Mesendoderm (in vitro differentiated cells): ENCODE data around the gene ZNF280D.

ENCODE experiments used
- DNase-seq: peaks from one replicate; pipeline ENCODE4 v3.0.0; 2013
- H2AK5ac ChIP-seq: 2 replicates; pipeline ENCODE4 v1.6.1; 2013; ENCODE audit warnings: low read length, inconsistent platforms
- H2BK120ac ChIP-seq: 2 replicates; pipeline ENCODE4 v1.6.1; 2013; ENCODE audit warnings: low read depth, mild to moderate bottlenecking, low read length, moderate library complexity, mixed read lengths
- H2BK15ac ChIP-seq: replicated peaks from 2 replicates; pipeline ENCODE4 v1.6.1; 2013; ENCODE audit warnings: low read depth, mild to moderate bottlenecking, moderate library complexity
- H2BK5ac ChIP-seq: 2 replicates; pipeline ENCODE4 v1.6.1; 2013; ENCODE audit warnings: low read length, inconsistent platforms
- H3K18ac ChIP-seq: 2 replicates; pipeline ENCODE4 v1.6.1; 2013; ENCODE audit warnings: mild to moderate bottlenecking, low read length, mixed read lengths
- H3K23ac ChIP-seq: one replicate; pipeline ENCODE4 v1.6.1; 2013; ENCODE audit warnings: low read length
- H3K27ac ChIP-seq: 2 replicates; pipeline ENCODE4 v1.5.1; 2013; ENCODE audit warnings: low read depth, mild to moderate bottlenecking, inconsistent platforms, low read length, moderate library complexity
- H3K27me3 ChIP-seq: 2 replicates; pipeline ENCODE4 v1.6.1; 2013; ENCODE audit warnings: low read length, control low read depth, mild to moderate bottlenecking, inconsistent platforms; ENCODE audit not compliant: insufficient read depth, poor library complexity
- H3K36me3 ChIP-seq: 2 replicates; pipeline ENCODE4 v1.6.1; 2013; ENCODE audit warnings: low read length, inconsistent platforms; ENCODE audit not compliant: control insufficient read depth, insufficient read depth
- H3K4ac ChIP-seq: one replicate; pipeline ENCODE4 v1.6.1; 2013; ENCODE audit warnings: low read depth, mild to moderate bottlenecking, low read length, moderate library complexity
- H3K4me1 ChIP-seq: 2 replicates; pipeline ENCODE4 v1.6.1; 2013; ENCODE audit warnings: low read depth, low read length, inconsistent platforms; ENCODE audit not compliant: control insufficient read depth
- H3K4me2 ChIP-seq: 2 replicates; pipeline ENCODE4 v1.6.1; 2013; ENCODE audit warnings: low read length
- H3K4me3 ChIP-seq: 2 replicates; pipeline ENCODE4 v1.5.1; 2013; ENCODE audit warnings: mild to moderate bottlenecking, low read length
- H3K56ac ChIP-seq: one replicate; pipeline ENCODE4 v1.6.1; 2013; ENCODE audit warnings: low read length
- H3K79me1 ChIP-seq: 2 replicates; pipeline ENCODE4 v1.6.1; 2013; ENCODE audit warnings: low read length, inconsistent platforms
- H3K79me2 ChIP-seq: 2 replicates; pipeline ENCODE4 v1.6.1; 2013; ENCODE audit warnings: mild to moderate bottlenecking, low read length; ENCODE audit not compliant: control insufficient read depth, insufficient read depth
- H3K9ac ChIP-seq: 2 replicates; pipeline ENCODE4 v1.6.1; 2013; ENCODE audit warnings: low read length, inconsistent platforms
- H4K5ac ChIP-seq: one replicate; pipeline ENCODE4 v1.6.1; 2013; ENCODE audit warnings: low read length
- H4K8ac ChIP-seq: one replicate; pipeline ENCODE4 v1.6.1; 2013; ENCODE audit warnings: low read depth, mild to moderate bottlenecking, control low read depth, low read length, moderate library complexity
- WGBS: extraction: QIAGEN DNeasy Blood & Tissue Kit; methylation state at CpG from one replicate; pipeline ENCODE4 v1.1.7; 2013; ENCODE audit warnings: low lambda C conversion rate, missing lambda C conversion rate; ENCODE audit not compliant: insufficient coverage; ENCODE audit errors: extremely low coverage; 5-methylcytosine and 5-hydroxymethylcytosine counted together

Gene ZNF280D

DNA sequence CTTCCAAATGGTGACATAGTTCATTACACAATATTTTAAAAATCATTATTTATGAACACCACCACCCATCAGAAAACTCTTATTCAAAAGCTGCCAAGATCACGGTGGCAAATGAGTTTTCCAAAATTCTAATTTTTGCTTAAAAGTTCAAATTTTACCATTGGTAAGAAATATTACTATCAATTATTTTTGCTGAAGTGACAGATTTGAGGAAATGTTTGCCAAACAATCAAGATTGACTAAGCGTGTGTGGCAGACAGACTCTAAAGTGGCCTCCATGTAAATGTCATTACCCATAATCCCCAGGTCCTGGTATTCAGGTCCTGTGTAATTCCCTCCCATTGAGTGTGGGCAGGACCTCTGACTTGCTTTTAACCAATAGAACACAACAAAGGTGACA, 35.0 kb downstream of the ZNF280D start:
- WGBS, result no CpG with 5 or more reads among the region's 2 CpGs
- no peak overlapping the region for H2BK5ac ChIP-seq
- H3K36me3 ChIP-seq, result peaks cover 2% of the 10 kb centered on the region
- H4K8ac ChIP-seq, result no peak overlapping the region
- no peak overlapping the region for H4K5ac ChIP-seq
- H3K79me1 ChIP-seq, result no peaks in the 10 kb centered on the region
- H3K4ac ChIP-seq, result no peak overlapping the region
- H2BK15ac ChIP-seq, result no peak overlapping the region
- H3K79me2 ChIP-seq, result no peaks in the 10 kb centered on the region
- no peaks in the 10 kb centered on the region for H3K27me3 ChIP-seq
- DNase-seq, result no peak
- H3K4me2 ChIP-seq, result no peak overlapping the region
- no peak overlapping the region for H2BK120ac ChIP-seq
- H2AK5ac ChIP-seq, result no peak overlapping the region
- no peaks in the 10 kb centered on the region for H3K4me1 ChIP-seq
- H3K18ac ChIP-seq, result no peak overlapping the region
- no peak overlapping the region for H3K23ac ChIP-seq
- H3K27ac ChIP-seq, result no peak overlapping the region
- no peak overlapping the region for H3K56ac ChIP-seq
- H3K9ac ChIP-seq, result no peak overlapping the region
- H3K4me3 ChIP-seq, result no peak overlapping the region

- no peak overlapping the region for H3K23ac ChIP-seq
- H3K18ac ChIP-seq, result no peak overlapping the region
- no peak overlapping the region for H3K9ac ChIP-seq
- no peaks in the 10 kb centered on the region for H3K27me3 ChIP-seq
- H3K56ac ChIP-seq, result no peak overlapping the region
- H3K36me3 ChIP-seq, result no peaks in the 10 kb centered on the region
- H2BK15ac ChIP-seq, result no peak overlapping the region
- H3K27ac ChIP-seq, result no peak overlapping the region
- no peak overlapping the region for H3K4me3 ChIP-seq
- H4K8ac ChIP-seq, result no peak overlapping the region
- H3K4me1 ChIP-seq, result no peaks in the 10 kb centered on the region
- DNase-seq, result no peak
- H2AK5ac ChIP-seq, result no peak overlapping the region
- H3K79me2 ChIP-seq, result no peaks in the 10 kb centered on the region
- no peak overlapping the region for H3K4ac ChIP-seq
- WGBS, result no CpG with 5 or more reads among the region's 3 CpGs
- no peak overlapping the region for H2BK120ac ChIP-seq
- no peak overlapping the region for H2BK5ac ChIP-seq
- H3K79me1 ChIP-seq, result no peaks in the 10 kb centered on the region
- H4K5ac ChIP-seq, result no peak overlapping the region
- H3K4me2 ChIP-seq, result no peak overlapping the region
Observed at GRCh38 chr15:56693761-56694160, 39.5 kb downstream of the ZNF280D start.

DNA sequence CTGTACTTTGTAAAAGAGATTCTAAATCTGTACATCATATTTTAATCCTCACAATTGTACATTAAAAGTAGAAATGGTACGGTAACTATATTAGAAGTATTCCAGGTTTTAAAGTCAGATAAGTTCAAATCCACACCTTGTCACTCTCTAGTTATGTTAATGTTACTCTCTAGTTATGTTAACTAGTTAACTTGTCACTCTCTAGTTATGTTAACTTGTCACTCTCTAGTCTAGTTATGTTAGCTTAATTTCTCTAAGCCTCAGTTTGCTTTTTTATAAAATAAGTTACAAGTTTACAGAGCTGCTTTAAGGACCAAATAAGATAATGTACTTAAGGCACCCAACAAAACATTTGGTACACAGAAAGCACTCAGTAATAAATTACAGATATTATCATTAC, 42.6 kb downstream of the ZNF280D start:
- Histone ChIP-seq H3K79me1 (no peaks in the 10 kb centered on the region), H2BK120ac (no peak overlapping the region), H3K79me2 (no peaks in the 10 kb centered on the region), H3K27me3 (no peaks in the 10 kb centered on the region), H3K18ac (no peak overlapping the region), H4K8ac (no peak overlapping the region), H2BK15ac (no peak overlapping the region), H3K36me3 (no peaks in the 10 kb centered on the region), H3K4ac (no peak overlapping the region), H2AK5ac (no peak overlapping the region), H4K5ac (no peak overlapping the region), H3K4me2 (no peak overlapping the region), H3K23ac (no peak overlapping the region), H3K4me3 (no peak overlapping the region), H3K9ac (no peak overlapping the region), H3K4me1 (no peaks in the 10 kb centered on the region), H3K56ac (no peak overlapping the region), H3K27ac (no peak overlapping the region), H2BK5ac (no peak overlapping the region)
- no peak for DNase-seq
- WGBS, result no CpG with 5 or more reads among the region's 1 CpG

DNA sequence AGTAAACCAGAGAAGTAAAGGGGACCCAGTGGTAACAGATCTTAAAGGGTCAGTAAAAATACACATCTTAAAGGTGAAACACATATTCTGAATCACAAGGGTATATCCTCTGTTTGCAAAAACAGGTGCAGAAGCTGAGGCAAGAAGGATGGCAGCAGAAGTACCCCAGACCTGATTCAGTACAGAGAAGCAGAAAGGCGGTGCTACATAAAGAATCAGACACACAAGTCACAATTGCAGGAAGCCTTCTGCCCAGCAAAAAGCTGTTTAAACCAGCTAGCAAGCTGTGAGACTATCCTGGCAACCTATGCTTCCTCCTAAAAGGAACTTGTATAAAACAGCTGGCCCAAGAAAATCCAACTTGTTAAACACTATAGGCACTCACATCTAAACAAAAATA, 49.4 kb downstream of the ZNF280D start:
- H3K9ac ChIP-seq, result no peak overlapping the region
- no peak for DNase-seq
- no peaks in the 10 kb centered on the region for H3K4me1 ChIP-seq
- H2BK120ac ChIP-seq, result no peak overlapping the region
- no peak overlapping the region for H3K18ac ChIP-seq
- H4K8ac ChIP-seq, result no peak overlapping the region
- no peak overlapping the region for H2BK15ac ChIP-seq
- WGBS, result no CpG with 5 or more reads among the region's 1 CpG
- no peaks in the 10 kb centered on the region for H3K79me2 ChIP-seq
- H2AK5ac ChIP-seq, result no peak overlapping the region
- H3K36me3 ChIP-seq, result no peaks in the 10 kb centered on the region
- H4K5ac ChIP-seq, result no peak overlapping the region
- no peaks in the 10 kb centered on the region for H3K79me1 ChIP-seq
- H3K56ac ChIP-seq, result no peak overlapping the region
- no peak overlapping the region for H3K4me2 ChIP-seq
- no peak overlapping the region for H3K27ac ChIP-seq
- H3K4me3 ChIP-seq, result no peak overlapping the region
- no peaks in the 10 kb centered on the region for H3K27me3 ChIP-seq
- no peak overlapping the region for H2BK5ac ChIP-seq
- H3K4ac ChIP-seq, result no peak overlapping the region
- no peak overlapping the region for H3K23ac ChIP-seq

- no peak overlapping the region for H4K8ac ChIP-seq
- DNase-seq, result no peak
- H3K4me3 ChIP-seq, result no peak overlapping the region
- H3K36me3 ChIP-seq, result no peaks in the 10 kb centered on the region
- no peaks in the 10 kb centered on the region for H3K79me1 ChIP-seq
- no peak overlapping the region for H2BK5ac ChIP-seq
- no peak overlapping the region for H3K56ac ChIP-seq
- no peaks in the 10 kb centered on the region for H3K4me1 ChIP-seq
- no peaks in the 10 kb centered on the region for H3K79me2 ChIP-seq
- H2AK5ac ChIP-seq, result no peak overlapping the region
- H3K27ac ChIP-seq, result no peak overlapping the region
- H3K4me2 ChIP-seq, result no peak overlapping the region
- no peak overlapping the region for H2BK15ac ChIP-seq
- no peak overlapping the region for H3K23ac ChIP-seq
- H3K9ac ChIP-seq, result no peak overlapping the region
- no peak overlapping the region for H3K18ac ChIP-seq
- H3K4ac ChIP-seq, result no peak overlapping the region
- H2BK120ac ChIP-seq, result no peak overlapping the region
- no peaks in the 10 kb centered on the region for H3K27me3 ChIP-seq
- no peak overlapping the region for H4K5ac ChIP-seq
Observed at GRCh38 chr15:56681113-56681512, 52.2 kb downstream of the ZNF280D start.

DNA sequence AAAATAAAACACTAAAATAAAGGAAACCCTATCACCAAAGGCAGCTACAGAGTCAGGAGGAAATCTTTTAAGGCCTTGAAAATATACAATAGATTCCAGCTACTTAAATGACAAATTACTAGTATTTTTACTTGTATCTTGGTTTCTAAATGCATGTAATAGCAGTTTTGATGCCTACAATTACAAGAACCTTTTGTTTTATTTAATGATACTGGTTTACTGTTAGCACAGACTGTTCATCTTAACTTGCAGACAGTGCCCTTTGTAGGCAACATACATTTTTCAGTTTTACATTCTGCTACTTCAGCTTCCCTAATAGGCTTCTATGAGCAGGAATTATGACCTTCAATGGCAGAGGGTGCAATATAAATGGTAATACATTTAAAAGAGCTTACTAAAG, 54.1 kb downstream of the ZNF280D start:
- Histone ChIP-seq H3K56ac (no peak overlapping the region), H2AK5ac (no peak overlapping the region), H4K5ac (no peak overlapping the region), H3K4me2 (no peak overlapping the region), H2BK15ac (no peak overlapping the region), H3K4ac (no peak overlapping the region), H3K18ac (no peak overlapping the region), H3K4me3 (no peak overlapping the region), H3K27me3 (no peaks in the 10 kb centered on the region), H3K4me1 (no peaks in the 10 kb centered on the region), H4K8ac (no peak overlapping the region), H3K79me1 (no peaks in the 10 kb centered on the region), H2BK5ac (no peak overlapping the region), H3K36me3 (no peaks in the 10 kb centered on the region), H3K9ac (no peak overlapping the region), H2BK120ac (no peak overlapping the region), H3K23ac (no peak overlapping the region), H3K27ac (no peak overlapping the region), H3K79me2 (no peaks in the 10 kb centered on the region)
- no peak for DNase-seq
